GM18868 (cell line): ENCODE results near the gene KAT6B.
"Not testable (repeated sequence)": the region's sequence is repeated elsewhere in the genome, so short reads cannot be mapped to it uniquely, and the experiment has no call there.

Experiments
- ATAC-seq: cut with Tn5 transposase; IDR thresholded peaks from one replicate; pipeline ENCODE4 v1.9.1; 2021; ENCODE audit warnings: mild to moderate bottlenecking, moderate library complexity; ENCODE audit not compliant: unreplicated experiment

Gene KAT6B

DNA sequence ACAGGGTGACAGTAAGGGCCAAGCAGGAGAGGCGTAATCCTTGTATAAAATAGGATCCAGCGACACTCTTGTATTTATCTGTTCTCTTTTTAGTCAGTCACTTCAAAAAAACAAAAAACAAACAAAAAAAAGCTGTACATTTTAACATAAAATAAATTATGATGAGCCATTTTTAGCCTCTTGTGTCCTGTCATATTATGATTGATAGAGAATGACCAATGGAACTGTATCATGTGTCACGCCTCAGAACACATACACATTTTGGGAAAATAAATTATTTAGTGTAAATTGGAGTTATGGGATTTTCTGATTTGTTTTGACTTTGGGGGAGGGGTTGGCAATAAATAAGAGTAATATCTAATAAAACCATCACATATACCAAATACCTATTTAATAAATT lies 205.7 kb downstream of the KAT6B start:
- ATAC-seq: no peak

DNA sequence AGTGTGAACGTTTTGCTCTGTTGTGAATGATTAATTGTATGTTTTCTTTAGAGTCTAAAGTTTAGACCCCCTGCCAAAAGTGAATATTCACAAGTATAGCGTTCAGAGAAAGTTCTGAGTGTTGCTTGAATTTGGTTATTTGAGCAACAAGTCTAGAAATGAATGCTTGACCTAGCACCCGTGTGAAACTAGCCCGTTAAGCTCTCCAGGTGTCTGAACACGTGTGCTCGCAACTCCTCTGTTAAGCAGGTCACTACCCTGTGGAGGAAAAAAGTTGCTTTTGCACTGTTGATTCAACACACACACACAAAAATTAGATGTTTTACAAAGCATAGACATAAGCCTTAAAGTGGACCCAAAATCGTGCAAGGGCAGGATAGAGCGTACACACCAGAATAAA lies 206.4 kb downstream of the KAT6B start:
- no peak for ATAC-seq

DNA sequence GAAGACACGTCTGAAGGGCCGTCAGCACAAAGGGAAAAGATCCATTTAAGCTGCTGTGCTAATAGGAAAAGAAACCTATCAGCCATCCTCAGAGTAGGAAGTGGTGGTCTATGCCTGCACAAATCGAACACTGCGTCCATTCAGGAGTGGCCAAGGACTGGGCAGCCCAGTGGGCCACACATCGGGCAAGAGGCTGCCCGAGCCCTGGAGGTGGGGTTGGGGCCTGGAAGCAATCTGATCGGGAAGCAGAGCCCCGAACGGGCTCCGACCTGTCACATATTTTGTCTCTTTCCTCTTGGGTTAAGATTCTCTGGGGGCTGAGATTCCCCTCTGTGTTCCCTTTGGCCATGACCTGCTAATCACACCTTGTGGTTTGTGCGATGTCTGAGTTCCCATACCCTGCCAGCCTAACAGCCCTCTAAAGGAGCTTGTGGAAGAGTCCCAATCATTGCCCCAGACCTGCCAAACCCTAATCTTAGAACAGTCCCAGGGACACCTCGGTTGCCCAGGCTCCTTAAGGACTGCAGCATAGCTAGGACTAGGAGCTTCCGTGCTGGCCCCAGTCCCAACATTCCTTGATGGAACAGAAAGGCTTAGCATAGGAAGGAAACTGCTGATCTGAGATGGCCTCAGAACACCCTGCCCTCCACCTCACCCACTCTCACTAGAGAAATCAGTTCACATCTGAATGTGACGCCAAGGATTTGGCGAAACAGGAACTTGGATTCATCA lies 207.2 kb downstream of the KAT6B start:
- ATAC-seq: no peak

DNA sequence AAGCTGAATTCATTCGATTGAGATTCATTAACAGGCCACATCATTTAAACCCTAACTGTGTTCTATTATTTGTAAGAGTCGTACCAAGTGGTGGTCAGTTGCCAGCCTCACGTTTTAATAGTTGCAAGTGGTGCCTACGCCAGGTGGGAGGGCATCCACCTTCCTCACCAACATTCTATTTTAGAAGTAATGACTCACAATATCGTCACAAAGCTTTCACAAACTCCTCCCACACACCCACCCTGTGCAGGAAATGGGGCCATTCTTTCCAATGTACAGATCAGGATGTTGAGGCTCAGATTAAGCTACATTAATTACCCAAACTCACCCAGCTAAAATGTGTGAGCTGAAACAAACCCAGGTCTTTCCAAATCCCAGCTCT lies 207.7 kb downstream of the KAT6B start:
- ATAC-seq: no peak

DNA sequence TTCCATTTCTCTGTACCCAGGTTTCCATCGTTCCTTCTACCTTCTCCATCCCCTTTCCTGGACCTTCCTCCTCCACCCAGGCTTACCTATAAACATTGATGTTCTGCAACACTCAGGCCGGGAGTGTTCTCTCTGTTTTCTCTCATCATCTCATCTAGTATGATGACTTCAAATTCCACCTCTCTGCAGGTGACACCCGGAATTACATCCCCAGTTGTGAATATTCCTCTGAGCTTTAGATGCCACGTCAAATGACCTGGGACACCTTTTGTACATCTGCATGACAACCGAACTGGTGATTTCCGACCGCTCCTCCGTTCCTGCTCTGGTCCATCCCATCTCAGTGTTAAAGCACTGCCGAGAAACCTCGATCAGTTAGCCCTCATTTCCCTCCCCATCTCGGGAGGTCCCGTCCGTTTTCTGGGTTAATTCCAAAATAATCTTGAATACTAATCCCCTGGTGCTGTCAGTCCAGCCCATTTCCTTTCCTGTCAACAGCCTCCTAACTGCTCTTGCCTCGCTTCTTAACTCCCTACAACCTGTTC lies 208.4 kb downstream of the KAT6B start:
- ATAC-seq: no peak

DNA sequence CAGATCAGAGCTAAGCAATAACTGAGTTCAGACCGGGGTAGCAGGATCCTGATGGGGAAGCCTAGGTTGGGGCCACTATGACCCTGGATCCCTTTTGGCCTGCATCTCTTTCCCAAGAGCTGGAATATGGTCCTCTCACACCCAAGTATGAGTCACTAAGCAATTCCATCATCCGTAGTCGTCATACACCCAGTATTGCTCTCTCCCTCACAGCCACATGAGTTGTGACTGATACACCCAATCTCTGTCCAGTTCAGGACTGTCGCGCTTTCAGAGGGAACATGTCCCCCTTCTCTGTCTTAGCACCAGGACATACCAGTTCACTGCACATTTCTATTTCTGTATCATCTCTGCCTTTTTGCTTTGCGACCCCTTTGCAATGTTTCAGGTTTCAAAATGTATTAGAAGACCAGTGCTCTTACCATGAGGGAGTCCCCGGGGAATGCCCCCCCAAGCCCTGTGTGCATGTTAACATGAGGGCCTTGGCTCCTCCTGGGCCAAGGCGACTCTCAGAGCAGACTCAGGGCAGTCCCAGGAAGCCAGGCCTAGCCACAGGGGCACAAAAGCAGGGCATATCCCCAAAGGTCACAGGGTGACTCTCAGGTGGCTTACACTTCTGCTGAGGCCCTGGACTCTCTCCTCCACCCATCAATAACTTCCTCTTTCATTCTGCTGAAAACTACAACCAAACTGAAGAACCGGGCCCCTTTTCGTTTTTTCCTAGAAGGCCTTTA lies 209.7 kb downstream of the KAT6B start:
- peak; percentile 82 for ATAC-seq

DNA sequence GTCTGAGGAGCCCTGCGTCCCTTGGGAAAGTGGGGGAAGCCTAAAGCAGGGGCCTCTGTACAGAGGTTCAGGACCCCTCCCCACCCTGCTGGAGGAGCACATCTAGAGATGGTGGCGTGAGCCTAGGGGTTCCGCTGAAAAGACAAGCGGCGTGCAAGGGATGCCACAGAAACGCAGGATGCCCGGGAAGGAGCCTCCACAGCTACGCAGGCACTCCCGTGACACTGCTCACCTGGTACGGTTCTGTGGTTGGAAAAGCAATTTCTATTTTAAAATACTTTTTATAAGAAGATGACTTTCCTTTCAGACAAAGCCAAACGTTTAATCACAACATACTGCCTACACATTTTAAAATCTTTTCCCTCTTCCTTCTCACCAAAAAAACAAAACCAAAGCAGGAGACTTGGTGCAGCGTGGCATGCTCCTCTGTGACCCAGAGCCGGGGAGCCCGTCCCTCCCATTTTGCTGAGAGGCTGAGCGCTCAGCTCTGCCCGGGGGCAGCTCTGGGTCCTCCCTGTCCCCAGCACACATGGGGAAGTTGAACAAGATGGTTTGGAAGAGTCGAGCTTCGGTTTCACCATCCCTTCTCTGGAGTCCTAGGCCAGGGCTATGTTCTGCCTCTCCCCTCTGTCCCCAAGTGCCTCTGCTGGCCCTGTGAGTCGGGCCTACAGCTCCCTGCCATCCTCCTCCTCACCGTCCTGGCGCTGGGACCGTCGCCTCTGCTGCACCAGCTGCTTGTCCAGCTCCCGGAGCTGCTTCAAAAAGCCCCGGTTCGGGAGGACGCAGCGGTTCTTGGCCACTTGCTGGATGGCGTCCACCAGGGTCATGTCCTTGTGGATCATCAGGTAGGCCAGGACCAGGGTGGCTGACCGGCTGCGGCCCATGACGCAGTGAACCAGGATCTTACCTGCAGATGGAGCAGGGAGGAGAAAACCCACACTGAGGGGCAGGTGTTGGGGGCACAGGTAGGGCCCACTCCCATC lies 211.1 kb downstream of the KAT6B start:
- no peak for ATAC-seq

DNA sequence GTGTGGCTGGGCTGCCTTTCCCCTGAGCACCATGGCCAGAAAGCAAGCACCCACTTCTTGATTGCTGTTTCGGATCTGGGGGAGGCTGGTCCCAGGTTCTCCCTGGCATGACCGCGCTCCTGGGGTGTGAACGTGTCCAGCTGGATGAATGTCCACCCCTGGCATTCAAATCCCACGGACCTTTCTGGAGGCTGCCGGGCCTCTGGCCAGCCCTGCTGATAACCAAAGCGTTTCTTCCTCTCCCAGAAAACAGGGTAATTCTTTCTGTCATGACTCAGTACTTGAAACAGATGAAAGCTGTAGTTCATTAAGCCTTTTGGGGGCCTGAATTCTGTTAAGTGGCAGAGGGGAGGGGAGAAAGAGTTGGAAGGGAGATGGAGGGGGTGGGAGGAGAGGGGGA lies 211.9 kb downstream of the KAT6B start:
- ATAC-seq: no peak

DNA sequence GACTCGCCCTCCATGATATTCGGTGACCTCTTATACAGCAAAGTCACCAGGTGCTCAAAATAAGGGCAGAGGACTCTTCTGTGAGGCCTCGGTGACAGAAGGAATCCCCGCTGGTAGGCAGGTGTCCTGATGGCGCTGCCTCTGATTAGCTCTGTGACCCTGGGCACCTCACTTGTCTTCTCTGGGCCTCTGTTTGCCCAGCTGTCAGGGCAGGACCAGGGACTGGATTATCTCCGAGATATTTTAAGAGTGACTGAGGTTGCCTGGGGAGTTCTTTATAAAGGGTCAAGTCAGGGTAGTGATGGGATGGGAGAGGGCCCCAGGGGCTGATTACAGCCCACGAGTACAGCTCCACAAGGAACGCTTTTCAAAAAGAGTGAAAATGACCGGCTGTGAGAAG lies 214.2 kb downstream of the KAT6B start:
- ATAC-seq: no peak

DNA sequence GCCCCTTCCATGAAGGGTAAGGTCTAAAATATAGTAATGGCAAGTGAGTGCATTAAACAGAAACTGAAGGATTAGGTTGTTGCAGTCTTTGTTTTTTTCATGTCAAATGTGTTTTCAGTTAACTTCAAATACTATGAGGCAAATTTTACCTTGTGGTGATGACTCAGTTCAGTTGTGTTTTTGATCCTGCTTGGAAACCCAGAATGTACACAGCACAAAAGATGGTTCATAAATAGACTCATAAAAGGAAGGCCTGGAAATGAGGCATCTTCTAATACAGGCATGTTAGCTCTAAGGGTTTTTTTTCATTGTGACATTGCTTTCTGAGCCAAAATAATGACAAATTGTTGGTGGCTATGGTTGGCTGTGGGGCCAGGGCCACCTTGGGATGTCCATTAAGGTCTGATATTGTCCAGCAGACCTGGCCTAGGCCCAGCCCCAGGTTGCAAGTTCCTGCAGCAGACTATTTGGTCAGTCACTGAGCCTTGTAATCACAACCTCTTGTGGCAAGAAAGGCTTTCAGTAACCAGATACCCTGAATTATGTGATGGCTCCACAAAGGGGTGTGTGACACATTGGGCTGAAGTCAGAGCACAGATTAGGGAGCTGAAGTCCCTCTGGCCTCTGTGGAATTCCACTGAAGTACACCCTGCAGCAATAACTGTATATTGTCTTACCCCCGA lies 216.0 kb downstream of the KAT6B start:
- ATAC-seq: no peak

DNA sequence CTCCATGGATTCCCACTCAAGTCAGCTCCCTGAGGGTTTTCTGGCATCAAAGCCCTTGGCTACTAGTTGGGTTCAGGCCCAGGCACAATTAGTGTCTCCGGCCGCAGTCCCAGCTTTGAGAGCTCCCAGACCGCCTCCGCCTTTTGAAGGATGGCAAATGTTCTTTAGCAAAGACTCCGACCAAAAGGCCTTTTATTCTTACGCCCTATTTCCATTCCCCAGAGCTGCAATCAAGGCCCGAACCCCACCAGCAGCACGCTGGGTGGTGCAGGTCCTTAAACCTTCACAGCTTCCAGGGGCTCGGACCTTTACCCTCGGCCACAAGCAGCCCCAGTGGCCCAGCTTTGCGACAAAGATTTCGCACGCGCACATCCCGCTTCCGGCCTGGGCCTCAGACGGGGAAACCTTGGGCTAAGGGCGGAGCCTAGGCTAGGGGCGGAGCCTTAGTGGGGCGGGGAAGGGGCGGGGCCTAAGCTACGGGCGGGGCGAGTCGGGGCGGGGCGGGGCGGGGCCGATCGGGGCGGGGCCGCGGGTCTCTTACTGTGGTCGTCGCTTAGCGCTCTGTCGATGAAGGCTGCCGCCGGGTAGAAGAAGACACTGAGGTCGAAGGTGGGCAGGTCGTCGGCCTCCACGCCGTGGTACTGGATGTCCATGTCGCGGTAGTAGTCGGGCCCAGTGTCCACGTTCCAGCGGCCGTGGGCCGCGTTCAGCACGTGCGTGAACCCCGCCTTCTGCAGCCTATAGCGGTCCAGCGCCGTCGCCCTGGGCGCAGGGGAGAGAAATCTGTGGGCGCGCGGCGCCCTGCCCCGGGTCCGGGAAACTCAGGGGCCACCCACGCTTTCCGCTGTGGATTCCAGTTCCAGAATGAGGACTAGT lies 217.1 kb downstream of the KAT6B start:
- ATAC-seq: no peak

DNA sequence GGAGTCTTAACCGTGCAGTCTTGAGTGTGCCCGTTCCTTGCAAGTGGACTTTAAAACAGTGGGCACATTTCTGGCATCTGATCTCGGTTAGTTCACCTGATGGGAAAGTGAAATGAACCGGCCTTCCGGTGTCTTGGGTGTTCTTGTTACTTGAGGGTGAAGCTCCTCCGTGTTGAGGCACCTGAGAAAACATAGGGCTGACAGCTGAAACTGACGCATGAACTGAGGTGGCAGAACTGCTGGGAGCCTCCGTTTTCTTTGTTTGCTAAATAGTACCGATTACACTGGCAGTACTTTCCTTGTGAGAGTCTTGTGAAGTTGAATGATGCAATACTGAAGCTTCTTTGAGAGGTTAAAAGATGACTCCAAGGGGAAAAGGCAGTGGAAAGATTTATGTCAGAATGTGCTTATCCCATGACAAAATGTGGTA lies 222.3 kb downstream of the KAT6B start:
- ATAC-seq: no peak

DNA sequence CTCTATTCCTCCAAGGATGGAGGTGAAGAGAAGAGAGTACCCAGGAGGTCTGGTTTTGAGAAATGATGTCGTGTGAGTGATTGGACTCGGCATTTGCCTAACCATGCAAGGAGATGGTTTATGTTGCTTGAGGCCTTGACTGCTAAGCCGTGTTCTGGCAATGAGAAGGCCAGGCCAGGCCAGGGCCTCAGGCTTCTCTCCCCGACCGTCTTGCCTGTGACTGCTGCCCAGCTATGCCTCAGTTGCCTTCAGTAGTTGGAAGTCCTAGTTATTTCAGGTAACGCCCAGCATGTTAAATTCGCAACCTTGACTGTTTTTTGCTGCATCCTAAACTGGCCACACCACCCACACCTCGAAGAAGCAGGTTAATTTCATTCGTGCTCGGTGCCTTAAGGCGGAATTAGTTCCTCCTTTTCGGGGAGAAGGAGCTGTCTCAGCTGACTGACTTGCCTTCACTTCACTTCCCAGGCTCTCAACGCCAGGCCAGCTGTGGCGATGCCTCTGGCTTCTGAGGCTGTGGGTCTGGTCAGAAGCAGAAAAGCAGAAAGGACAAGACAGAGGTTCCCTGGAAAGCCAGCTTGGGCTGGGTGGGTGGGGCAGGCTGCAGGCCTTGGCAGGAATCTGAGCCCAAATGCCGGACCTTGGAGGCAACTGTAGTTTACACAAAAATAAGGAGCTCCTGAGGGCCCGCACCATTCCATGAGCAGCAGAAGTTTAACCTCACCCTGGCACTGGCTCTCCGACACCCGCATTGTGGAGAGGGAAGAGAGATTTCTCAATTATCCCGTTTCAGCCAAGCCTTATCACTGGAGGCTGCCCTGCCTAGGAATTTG lies 223.1 kb downstream of the KAT6B start:
- no peak for ATAC-seq

DNA sequence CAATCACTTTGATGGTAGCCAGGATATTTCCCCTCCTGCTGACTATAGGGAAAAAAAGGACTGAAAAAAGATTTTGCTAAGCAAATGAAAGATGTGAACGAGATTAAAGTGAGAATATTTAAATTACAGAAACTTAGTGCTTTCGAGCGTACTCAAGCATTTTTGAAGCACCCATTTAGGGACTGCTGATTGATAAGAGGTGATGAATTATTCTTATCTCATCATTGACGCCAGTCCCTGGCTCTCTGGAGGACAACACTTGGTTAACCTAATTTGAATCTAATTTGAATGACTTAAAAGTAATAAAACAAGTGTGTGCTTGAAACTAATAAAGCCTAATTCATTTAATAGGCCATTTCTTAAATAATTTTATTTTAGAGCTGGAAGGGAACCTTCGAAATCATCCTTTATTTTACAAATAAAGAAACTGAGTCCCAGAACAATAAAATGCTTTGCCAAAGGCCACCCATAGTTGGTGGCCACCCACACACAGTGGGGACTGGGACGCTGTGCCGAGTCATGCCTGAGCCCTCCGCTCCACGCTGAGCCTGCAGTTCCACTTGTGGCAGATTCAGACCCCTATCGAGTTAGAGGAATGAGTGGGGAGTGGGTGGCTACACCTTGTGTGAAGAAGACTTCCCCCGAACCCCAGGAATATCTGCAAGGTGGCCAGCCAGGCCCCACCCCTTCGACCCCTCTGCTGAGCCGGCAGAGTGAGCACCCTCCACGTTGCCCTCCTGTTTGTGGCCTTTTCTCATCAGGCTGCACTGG lies 223.9 kb downstream of the KAT6B start:
- no peak for ATAC-seq

DNA sequence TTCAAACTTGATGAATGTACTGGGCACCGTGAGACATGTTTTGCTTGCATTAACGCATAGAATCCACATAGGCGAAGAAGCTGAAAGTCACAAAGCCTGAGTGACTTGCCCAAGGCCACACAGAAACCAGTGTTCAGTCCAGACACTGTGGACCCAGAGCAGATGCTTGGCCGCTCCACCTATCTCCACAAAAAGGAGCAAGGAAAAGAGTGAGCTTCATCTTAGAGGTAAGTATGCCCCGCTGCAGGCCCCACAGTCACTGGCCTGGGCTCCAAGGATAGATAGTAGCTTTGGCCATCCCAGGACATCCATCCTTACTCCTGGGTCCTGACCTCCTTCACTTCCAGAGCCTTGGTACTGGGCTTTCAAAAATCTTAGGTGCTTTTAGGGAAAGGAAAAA lies 224.9 kb downstream of the KAT6B start:
- ATAC-seq: no peak

DNA sequence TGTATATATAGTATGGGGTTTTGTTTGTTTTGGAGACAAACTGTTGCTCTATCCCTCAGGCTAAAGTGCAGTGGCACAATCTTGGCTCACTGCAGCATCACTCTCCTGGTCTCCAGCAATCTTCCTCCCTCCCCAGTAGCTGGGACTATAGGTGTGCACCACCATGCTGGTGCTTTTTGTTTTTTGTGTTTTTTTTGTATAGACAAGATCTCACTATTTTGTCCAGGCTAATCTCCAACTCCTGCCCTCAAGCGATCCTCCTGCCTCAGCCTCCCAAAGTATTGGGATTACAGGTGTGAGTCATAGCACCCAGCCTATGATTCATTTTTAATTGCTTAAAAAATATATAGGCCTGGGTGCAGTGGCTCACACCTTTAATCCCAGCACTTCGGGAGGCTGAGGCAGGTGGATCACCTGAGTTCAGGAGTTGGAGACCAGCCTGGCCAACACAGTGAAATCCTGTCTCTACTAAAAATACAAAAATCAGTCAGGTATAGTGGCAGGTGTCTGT lies 229.6 kb downstream of the KAT6B start:
- ATAC-seq: not testable (repeated sequence)

DNA sequence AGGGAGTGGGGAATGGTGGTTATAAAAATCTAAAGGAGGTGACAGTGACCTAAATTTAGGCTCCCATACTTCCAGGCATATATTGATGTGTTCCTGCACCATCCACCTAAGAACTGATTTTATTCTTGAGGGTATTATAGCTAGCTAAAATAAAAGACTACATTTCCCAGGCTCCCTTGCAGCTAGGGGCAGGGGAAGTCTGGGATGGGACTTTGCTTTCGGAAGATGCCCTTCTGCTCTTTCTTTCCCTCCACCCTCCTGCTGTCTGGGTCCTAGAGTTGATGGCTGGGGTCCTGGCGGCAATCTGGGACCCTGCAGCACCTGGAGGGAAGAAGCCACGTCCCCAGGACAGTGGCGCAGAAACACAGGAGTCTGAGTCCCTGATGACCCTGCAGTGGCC lies 231.3 kb downstream of the KAT6B start:
- no peak for ATAC-seq

DNA sequence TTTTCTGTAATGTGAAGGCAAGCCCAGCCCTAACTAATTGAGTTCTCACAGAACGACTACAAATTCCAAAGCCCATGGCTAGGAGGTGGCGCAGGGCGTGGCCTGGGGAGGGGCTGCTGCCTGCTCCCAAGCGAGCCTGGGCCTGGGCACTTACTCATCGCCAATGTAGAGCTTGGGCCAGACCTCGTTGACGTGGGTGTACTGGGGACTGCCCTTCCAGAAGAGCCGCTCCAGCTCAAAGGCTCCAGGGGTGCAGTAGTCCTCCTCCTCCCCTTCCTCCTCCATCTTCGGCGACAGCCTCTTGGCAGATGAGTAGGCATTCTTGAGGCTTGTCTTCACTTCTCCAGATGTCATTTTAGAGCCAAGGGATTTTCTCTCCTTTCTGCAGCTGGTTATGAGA lies 231.8 kb downstream of the KAT6B start:
- ATAC-seq: no peak
